Hematopoietic multipotent progenitor cell (in vitro differentiated cells): ENCODE measurements around the gene SPCS2. TPM values are rescaled to one million over a fixed set of nuclear protein-coding genes. Genes with fewer than 3 reads are reported as not detected.

Experiments
- small RNA-seq: library from RNA; depleted of rRNA; stranded (forward); fragments of <200 nt; gene quantifications from one replicate; pipeline ENCODE3, GENCODE V24; 2012
- total RNA-seq: library from RNA; depleted of rRNA; stranded (reverse); fragments of >200 nt; gene quantifications from one replicate; pipeline ENCODE4 v1.2.3, GENCODE V29; 2012

SPCS2 gene
- total RNA-seq, 1 donor, result 8.6 TPM

Small RNAs within 50 kb of the gene (small RNA-seq; reads per million reads assigned to genes)
- not detected for gene RNU6-216P

Other genes starting within 250 kb of the SPCS2 start
- gene CHRDL2, start 217.8 kb upstream of the SPCS2 start, total RNA-seq, result not detected
- gene RNF169, start 200.4 kb upstream of the SPCS2 start, total RNA-seq, result 15.9 TPM
- gene XRRA1, start 175 bp upstream of the SPCS2 start, total RNA-seq, result 7.0 TPM
- gene NEU3, start 39.7 kb downstream of the SPCS2 start, total RNA-seq, result 39.0 TPM
- under 0.01 TPM for gene OR2AT4, start 147.6 kb downstream of the SPCS2 start, total RNA-seq
- gene SLCO2B1, start 201.8 kb downstream of the SPCS2 start, total RNA-seq, result under 0.01 TPM